ENCODE results near the gene MED26.
"Not testable (repeated sequence)": the region's sequence is repeated elsewhere in the genome, so short reads cannot be mapped to it uniquely, and the experiment has no call there.

MED26 gene

GRCh38 chr19:16573296-16573695 is 54.7 kb downstream of the MED26 start:
- DNase-seq (ENCODE audit: low read depth) = no peak

- peak; percentile 61 for DNase-seq (ENCODE audit: low read depth)
Measured at GRCh38 chr19:16572332-16573211, 55.4 kb downstream of the MED26 start, which contains the start of gene SLC35E1. TSS of gene SLC35E1 (minus strand) at chr19:16572415. CDS start at chr19:16572364, 51 bp downstream.

DNA sequence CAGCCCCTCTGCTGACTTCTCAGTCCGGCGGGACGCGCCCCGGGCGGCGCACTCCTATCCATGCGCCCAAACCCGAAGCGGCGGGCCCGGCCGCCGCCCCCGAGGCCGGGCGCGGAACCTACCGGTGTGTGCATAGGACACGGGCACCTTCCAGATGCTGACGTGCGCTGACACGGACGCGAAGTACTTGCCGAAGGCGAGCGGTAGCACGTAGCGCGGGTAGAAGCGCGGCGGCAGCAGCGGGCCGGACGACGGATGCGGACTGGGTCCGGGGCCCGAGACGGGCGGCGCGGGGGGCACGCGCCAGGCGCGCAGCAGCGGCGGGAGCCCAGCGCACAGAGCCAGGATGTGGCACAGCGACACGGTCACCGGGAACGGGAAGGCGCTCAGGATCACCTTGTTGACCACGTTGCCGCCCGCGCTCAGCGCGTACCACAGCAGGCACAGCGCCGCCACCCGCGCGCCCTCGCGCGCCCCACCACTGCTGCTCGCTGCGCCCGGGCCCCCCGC is 56.1 kb downstream of the MED26 start:
- DNase-seq (ENCODE audit: low read depth) = no peak

GRCh38 chr19:16571283-16571682 is 56.7 kb downstream of the MED26 start:
- DNase-seq (ENCODE audit: low read depth) = no peak

- DNase-seq (ENCODE audit: low read depth) = no peak
Measured at GRCh38 chr19:16569609-16570320, 58.2 kb downstream of the MED26 start.

DNA sequence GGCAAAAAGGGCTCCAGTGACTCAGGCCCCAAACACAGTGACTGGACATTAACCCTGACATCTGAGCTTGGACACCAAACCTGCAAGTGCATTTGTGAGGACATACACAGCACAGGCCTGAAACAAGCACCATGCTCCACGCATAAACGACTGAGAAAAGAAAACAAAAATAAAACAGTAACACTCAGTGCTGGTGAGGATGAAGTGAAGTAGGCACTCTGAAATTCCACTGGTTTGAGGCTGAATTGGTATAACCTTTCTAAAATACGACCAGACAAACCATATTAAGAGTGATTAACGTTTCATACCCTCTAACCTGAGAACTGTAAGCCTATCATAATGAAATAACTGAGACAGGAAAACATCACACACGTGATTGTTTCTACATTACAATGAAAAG is 61.3 kb downstream of the MED26 start:
- DNase-seq (ENCODE audit: low read depth) = no peak

DNA sequence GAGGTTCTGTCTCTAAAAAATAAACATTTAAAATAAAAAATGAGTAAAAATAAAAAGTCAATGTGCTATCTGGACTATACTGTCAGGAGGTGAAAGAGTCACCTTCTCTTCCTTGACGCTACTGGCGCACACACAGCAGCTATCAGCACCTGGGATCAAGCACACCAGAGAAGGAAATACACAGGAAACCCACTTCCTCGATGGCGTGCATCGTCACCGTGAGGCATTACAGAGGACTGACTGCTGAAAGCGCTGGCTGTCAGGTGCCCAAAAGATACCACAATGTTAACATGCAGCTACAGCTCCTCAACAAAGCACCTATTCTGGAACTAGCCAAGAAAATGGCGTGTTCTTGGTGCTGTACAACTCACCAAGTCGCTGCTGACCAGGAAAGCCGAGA is 61.8 kb downstream of the MED26 start:
- no peak for DNase-seq (ENCODE audit: low read depth)

GRCh38 chr19:16564842-16565241 is 63.2 kb downstream of the MED26 start:
- no peak for DNase-seq (ENCODE audit: low read depth)

DNA sequence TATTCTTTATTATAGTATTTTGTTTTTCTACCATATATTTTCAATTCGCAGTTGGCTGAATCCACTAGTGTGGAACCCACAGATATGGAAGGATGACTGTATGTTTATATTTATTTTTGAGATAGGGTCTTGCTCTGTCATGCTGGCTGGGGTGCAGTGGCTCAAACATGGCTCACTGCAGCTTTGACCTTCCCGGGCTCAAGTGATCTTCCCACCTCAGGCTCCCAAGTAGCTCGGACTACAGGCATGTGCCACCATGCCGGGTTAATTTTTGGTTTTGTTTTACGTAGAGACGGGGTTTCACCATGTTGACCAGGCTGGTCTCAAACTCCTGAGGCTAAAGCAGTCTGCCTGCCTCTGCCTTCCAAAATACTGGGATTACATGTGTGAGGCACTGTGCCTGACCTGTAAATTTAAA is 65.4 kb downstream of the MED26 start:
- no peak for DNase-seq (ENCODE audit: low read depth)

DNA sequence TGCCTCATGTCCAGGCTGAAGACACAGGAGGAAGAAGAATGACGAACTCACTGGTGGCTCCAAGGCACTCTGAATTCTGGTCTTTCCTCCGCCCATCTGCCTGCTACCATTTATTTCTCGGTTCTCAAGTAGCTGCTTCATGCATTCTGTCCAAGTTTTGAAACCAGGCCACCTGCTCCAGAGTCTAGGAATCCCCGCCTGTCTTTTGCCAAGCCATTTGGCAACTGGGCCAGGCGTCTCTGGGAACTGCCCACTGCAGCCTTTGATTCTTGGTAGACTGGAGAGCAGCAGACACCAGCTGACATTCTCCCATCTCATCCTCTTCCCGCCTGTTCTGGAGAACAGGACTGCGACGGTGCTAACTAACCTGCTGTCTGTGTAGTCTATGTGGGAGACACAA is 66.6 kb downstream of the MED26 start:
- no peak for DNase-seq (ENCODE audit: low read depth)

DNA sequence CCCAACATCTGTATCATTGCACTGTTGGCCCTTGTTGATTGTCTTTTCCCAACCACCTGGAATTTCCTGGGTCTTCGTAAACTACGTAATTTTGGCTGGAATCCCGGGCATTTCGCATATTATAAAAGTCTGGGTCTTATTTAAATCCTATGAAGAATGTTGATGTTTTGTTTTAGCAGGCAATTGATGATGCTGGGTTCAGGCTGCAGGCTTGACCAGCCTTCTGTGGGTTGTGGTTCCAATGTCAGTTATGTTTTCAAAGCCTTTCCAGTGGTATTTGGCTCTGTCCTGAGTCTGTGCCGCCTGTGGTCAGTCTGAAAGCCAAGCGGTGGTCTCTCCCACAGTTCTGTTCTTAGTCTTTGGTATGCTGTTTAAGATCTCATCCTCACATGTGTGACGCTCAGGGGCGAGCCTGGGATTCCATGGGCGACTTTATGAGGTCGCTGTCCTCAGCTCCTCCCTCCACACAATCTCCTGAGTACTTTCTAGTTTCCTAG is 68.2 kb downstream of the MED26 start:
- DNase-seq (ENCODE audit: low read depth) = no peak

GRCh38 chr19:16554776-16555175 is 73.2 kb downstream of the MED26 start:
- DNase-seq (ENCODE audit: low read depth) = no peak

- not testable (repeated sequence) for DNase-seq (ENCODE audit: low read depth)
Measured at GRCh38 chr19:16551902-16552301, 76.1 kb downstream of the MED26 start.

GRCh38 chr19:16548956-16549355 is 79.0 kb downstream of the MED26 start:
- DNase-seq (ENCODE audit: low read depth) = no peak

- no peak for DNase-seq (ENCODE audit: low read depth)
Measured at GRCh38 chr19:16544473-16545231, 83.4 kb downstream of the MED26 start.

GRCh38 chr19:16543734-16544133 is 84.3 kb downstream of the MED26 start:
- DNase-seq (ENCODE audit: low read depth) = not testable (repeated sequence)

DNA sequence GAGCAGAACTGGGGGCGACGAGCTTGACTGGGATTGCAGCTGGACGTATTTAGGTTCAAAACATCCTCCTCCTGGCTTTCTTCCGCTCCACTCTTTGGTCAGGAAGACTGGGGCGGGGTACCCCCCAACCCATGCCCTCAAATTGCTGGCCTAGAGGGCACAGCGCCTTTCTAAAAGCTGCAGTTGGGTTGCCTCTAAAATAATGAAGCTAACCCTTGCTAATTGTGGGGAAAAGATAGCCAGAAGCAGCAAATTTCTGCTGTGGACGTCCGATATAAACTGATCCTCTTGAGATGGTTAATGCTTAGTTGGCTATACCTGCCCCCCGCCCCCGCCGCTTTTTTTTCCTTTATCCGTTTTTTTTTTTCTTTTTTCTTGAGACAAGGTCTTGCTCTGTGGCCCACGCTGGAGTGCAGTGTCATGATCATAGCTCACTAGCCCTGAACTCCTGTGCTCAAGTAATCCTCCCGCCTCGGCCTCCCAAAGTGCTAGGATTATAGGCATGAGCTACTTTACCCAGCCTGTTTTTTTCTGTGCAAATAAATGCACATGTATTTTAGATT is 85.0 kb downstream of the MED26 start:
- DNase-seq (ENCODE audit: low read depth) = no peak

DNA sequence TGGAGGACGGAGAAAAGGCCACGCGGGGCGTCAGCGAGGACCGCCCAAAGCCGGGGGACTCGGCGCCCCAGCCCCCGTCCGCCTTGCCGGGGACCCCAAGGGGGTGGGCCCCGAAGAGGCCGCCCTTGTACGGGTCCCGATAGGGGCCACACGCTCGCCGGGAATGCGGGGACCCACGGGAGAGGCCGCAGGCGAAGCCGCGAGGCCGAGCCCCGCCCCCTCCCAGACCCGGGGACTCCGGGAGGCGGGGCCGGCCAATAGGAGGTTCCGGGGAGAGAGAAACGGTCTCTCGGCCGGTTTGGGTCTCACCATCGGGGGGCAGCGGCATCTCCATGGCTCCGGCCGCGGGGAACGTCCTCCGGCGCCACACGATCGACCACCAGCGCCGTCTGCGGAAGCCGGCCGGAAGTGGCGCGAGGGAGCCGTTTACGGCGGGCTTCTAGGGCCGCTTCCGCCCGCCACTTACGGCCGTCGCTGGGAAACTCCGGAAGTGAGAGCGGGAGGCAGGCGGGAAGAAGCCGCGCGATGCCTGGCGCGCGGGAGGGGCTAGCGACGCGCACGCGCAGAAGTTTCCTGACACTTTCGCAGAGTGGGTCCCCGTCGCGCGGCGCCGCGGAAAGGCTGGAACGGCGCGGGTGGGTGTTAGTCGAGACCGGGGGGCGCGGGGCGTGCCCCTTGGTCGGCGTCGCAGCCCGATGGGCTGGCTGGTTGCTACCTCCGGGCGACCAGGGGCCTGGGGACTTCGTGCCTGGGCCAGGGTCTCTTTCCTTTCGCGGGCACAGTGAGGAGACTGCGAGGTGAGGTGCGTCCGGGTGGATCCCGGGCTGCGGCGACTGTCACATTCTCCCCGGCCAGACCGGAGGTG is 85.7 kb downstream of the MED26 start, which contains the start of gene CHERP:
CHERP (minus strand) TSS at position 393 of the 865 bp plus-strand sequence; CDS start at position 334, 59 bp downstream.
- peak; percentile 49 for DNase-seq (ENCODE audit: low read depth)

DNA sequence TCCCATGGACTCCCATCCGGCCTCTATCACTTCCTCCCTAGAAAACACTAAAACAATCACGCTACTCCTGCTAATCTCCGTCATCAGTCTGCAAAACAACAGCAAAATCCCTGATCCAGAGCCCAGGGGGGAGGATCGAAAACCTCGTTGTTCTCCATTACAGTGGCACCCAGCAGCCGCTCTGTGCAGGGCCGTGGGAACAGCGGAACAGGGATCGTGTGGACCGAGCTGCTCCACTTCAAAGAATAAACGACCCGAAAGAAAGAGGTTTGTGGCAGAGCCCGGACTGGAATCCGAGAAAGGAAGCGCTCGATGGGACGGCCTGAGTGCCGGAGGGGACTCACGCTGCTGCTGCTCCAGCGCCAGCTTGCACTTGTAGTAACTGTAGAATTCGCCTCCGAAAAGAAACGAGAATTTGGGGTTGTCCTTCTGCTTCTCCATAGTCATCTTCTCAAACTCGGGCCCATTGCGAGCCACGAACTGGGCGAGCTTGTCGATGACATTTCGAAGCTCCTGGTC is 86.4 kb downstream of the MED26 start:
- no peak for DNase-seq (ENCODE audit: low read depth)

GRCh38 chr19:16540948-16541347 is 87.1 kb downstream of the MED26 start:
- no peak for DNase-seq (ENCODE audit: low read depth)
